WTC11 (cell line): ENCODE measurements around the gene ATXN7.

ENCODE experiments used
- CBFB ChIP-seq: sonication (generic); formaldehyde crosslinking; IDR thresholded peaks from 2 replicates; pipeline ENCODE4 v1.8.1; 2022; ENCODE audit warnings: mild to moderate bottlenecking, low read depth, missing genetic modification reagents
- ESRRA ChIP-seq: sonication (generic); formaldehyde crosslinking; IDR thresholded peaks from 2 replicates; pipeline ENCODE4 v1.8.1; 2022; ENCODE audit warnings: mild to moderate bottlenecking, missing genetic modification reagents, borderline replicate concordance
- KAT7 ChIP-seq: sonication (generic); formaldehyde crosslinking; IDR thresholded peaks from 2 replicates; pipeline ENCODE4 v1.8.1; 2023; ENCODE audit warnings: missing genetic modification reagents, mild to moderate bottlenecking, borderline replicate concordance
- MXD4 ChIP-seq: fragments of 250-450 bp; sonication (Bioruptor Pico); IDR thresholded peaks from 2 replicates; pipeline ENCODE4 v1.8.0; 2021; ENCODE audit warnings: mild to moderate bottlenecking, moderate library complexity, borderline replicate concordance
- SMAD3 ChIP-seq: sonication (generic); formaldehyde crosslinking; IDR thresholded peaks from 2 replicates; pipeline ENCODE4 v1.8.0; 2022; ENCODE audit warnings: missing genetic modification reagents, mild to moderate bottlenecking, borderline replicate concordance
- ZBTB21 ChIP-seq: sonication (generic); formaldehyde crosslinking; IDR thresholded peaks from 2 replicates; pipeline ENCODE4 v1.8.1; 2023; ENCODE audit warnings: mild to moderate bottlenecking, missing genetic modification reagents, borderline replicate concordance
- ZNF121 ChIP-seq: sonication (generic); formaldehyde crosslinking; IDR thresholded peaks from 2 replicates; pipeline ENCODE4 v1.8.0; 2023; ENCODE audit warnings: missing genetic modification reagents
- ZNF232 ChIP-seq: sonication (generic); formaldehyde crosslinking; IDR thresholded peaks from 2 replicates; pipeline ENCODE4 v1.8.0; 2022; ENCODE audit warnings: mild to moderate bottlenecking, missing genetic modification reagents
- ZNF317 ChIP-seq: sonication (generic); formaldehyde crosslinking; IDR thresholded peaks from 2 replicates; pipeline ENCODE4 v1.8.1; 2023; ENCODE audit warnings: low read depth, mild to moderate bottlenecking, moderate library complexity, missing genetic modification reagents, borderline replicate concordance
- ZNF671 ChIP-seq: fragments of 250-450 bp; sonication (Bioruptor Pico); IDR thresholded peaks from 2 replicates; pipeline ENCODE4 v1.8.0; 2021; ENCODE audit warnings: mild to moderate bottlenecking
- TF ChIP-seq, protein P1 (sequence below): fragments of 200-600 bp; IDR thresholded peaks from 2 replicates; pipeline ENCODE4 v1.8.0; 2022; ENCODE audit warnings: antibody characterized with exemption
- TF ChIP-seq, protein P2 (sequence below): sonication (generic); formaldehyde crosslinking; IDR thresholded peaks from 2 replicates; pipeline ENCODE4 v1.8.1; 2023; ENCODE audit warnings: mild to moderate bottlenecking, missing genetic modification reagents, moderate library complexity
- TF ChIP-seq, protein P3 (sequence below): sonication (generic); formaldehyde crosslinking; IDR thresholded peaks from 2 replicates; pipeline ENCODE4 v1.8.1; 2022; ENCODE audit warnings: low read depth, mild to moderate bottlenecking, moderate library complexity, missing genetic modification reagents, borderline replicate concordance
- TF ChIP-seq, protein P4 (sequence below): sonication (generic); formaldehyde crosslinking; IDR thresholded peaks from 2 replicates; pipeline ENCODE4 v1.8.1; 2023; ENCODE audit warnings: mild to moderate bottlenecking, moderate library complexity, missing genetic modification reagents

DNA sequence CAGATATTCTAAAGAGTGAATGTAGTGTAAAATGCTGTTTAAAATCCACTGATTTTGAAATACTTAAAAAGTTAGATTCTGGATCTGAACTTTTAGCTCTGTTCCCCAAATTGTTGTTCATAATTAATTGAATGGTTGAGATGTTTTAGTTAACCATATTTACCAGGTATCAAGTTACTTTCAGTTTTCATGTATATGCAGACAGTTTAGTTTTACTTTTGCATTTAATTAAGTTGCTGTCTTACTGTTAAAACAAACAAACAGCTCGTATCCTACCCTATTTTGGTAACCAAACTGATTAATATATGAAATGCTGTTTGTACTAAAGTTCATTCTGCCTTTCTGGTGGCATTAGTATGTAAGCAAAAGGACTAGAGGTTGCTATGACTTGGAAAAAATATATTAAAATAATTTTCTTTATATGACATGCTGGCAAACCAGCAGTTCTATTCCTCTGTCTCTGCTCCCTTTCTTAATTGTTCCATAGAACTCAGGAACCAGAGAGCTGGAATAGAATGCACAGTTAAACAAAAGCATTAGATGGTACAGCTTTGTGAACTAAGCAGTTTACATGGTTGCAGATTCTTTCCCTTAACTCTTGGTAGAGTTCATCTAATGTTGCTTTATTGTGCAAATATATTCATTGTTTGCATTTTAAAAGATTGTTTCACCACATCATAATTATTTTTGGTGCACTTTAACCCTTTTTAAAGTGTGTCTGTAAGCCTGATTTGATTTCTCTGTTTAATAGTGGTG, 88.0 kb downstream of the ATXN7 start:
- TF ChIP-seq KAT7 (CRISPR knock-in tag) (no peak), ESRRA (CRISPR knock-in tag) (no peak), ZNF232 (CRISPR knock-in tag) (no peak), MXD4 (CRISPR knock-in tag) (no peak), ZNF671 (CRISPR knock-in tag) (no peak), ZNF317 (CRISPR knock-in tag) (no peak), SMAD3 (CRISPR knock-in tag) (no peak), CBFB (CRISPR knock-in tag) (no peak), ZNF121 (no peak), ZBTB21 (no peak)
- TF ChIP-seq, protein P1, sequence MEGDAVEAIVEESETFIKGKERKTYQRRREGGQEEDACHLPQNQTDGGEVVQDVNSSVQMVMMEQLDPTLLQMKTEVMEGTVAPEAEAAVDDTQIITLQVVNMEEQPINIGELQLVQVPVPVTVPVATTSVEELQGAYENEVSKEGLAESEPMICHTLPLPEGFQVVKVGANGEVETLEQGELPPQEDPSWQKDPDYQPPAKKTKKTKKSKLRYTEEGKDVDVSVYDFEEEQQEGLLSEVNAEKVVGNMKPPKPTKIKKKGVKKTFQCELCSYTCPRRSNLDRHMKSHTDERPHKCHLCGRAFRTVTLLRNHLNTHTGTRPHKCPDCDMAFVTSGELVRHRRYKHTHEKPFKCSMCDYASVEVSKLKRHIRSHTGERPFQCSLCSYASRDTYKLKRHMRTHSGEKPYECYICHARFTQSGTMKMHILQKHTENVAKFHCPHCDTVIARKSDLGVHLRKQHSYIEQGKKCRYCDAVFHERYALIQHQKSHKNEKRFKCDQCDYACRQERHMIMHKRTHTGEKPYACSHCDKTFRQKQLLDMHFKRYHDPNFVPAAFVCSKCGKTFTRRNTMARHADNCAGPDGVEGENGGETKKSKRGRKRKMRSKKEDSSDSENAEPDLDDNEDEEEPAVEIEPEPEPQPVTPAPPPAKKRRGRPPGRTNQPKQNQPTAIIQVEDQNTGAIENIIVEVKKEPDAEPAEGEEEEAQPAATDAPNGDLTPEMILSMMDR, result no peak
- TF ChIP-seq, protein P2, sequence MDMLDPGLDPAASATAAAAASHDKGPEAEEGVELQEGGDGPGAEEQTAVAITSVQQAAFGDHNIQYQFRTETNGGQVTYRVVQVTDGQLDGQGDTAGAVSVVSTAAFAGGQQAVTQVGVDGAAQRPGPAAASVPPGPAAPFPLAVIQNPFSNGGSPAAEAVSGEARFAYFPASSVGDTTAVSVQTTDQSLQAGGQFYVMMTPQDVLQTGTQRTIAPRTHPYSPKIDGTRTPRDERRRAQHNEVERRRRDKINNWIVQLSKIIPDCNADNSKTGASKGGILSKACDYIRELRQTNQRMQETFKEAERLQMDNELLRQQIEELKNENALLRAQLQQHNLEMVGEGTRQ (CRISPR knock-in tag), result no peak
- TF ChIP-seq, protein P3, sequence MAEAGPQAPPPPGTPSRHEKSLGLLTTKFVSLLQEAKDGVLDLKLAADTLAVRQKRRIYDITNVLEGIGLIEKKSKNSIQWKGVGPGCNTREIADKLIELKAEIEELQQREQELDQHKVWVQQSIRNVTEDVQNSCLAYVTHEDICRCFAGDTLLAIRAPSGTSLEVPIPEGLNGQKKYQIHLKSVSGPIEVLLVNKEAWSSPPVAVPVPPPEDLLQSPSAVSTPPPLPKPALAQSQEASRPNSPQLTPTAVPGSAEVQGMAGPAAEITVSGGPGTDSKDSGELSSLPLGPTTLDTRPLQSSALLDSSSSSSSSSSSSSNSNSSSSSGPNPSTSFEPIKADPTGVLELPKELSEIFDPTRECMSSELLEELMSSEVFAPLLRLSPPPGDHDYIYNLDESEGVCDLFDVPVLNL (CRISPR knock-in tag), result no peak
- TF ChIP-seq, protein P4, sequence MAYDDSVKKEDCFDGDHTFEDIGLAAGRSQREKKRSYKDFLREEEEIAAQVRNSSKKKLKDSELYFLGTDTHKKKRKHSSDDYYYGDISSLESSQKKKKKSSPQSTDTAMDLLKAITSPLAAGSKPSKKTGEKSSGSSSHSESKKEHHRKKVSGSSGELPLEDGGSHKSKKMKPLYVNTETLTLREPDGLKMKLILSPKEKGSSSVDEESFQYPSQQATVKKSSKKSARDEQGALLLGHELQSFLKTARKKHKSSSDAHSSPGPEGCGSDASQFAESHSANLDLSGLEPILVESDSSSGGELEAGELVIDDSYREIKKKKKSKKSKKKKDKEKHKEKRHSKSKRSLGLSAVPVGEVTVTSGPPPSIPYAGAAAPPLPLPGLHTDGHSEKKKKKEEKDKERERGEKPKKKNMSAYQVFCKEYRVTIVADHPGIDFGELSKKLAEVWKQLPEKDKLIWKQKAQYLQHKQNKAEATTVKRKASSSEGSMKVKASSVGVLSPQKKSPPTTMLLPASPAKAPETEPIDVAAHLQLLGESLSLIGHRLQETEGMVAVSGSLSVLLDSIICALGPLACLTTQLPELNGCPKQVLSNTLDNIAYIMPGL, result no peak
